ENCODE measurements around the gene CLEC4G. TPM values are rescaled to one million over a fixed set of nuclear protein-coding genes. Genes with fewer than 3 reads are reported as not detected.

CLEC4G gene
- polyA plus RNA-seq (2013, experiment 1 of 2): not detected
- polyA plus RNA-seq (2013, experiment 2 of 2): not detected

DNA sequence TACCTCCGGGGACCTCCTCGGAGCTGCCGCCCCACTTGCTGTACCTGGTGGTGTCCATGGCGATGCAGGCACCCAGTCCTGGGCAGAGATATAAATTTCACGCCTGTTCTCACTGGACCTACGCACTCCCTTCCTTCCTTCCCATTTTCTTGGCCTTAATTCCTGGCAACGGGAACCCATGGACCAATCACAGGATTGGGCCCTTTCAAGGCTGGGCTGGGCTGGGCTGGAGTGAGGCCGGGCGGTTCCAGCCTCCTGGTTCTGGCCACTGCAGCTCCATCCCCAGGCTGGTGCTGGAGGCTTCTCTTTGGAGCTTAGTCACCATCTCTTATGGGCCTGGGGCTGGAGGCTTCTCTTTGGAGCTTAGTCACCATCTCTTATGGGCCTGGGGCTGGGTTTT lies at the start of gene CLEC4G:
Gene CLEC4G, minus strand, starts transcription at position 66 of the 400 bp plus-strand sequence. Its CDS starts 8 bp downstream, at position 58.
- WGBS, 2 experiments (ENCODE audit: insufficient coverage in 2 of 2): 42 to 54% methylated on average over 9 of the region's 9 CpGs
- Histone ChIP-seq H3K36me3 (ENCODE audit: control insufficient read depth, insufficient read depth, low read length) (no peaks in the 10 kb centered on the region), H3K27ac (ENCODE audit: low read depth, low read length, severe bottlenecking) (no peak within 1 kb of the TSS), H3K4me3 (ENCODE audit: extremely low read depth, insufficient read depth, low read length, poor library complexity, severe bottlenecking) (no peak within 1 kb of the TSS), H3K4me1 (ENCODE audit: control insufficient read depth, insufficient read depth, low read length, poor library complexity, severe bottlenecking) (no peaks in the 10 kb centered on the region), H3K9me3 (ENCODE audit: control insufficient read depth, low read length) (no peaks in the 10 kb centered on the region)

- no peak overlapping the region for H3K27ac ChIP-seq (ENCODE audit: low read depth, low read length, severe bottlenecking)
- H3K4me3 ChIP-seq (ENCODE audit: extremely low read depth, insufficient read depth, low read length, poor library complexity, severe bottlenecking): no peak overlapping the region
- no peaks in the 10 kb centered on the region for H3K4me1 ChIP-seq (ENCODE audit: control insufficient read depth, insufficient read depth, low read length, poor library complexity, severe bottlenecking)
- no peaks in the 10 kb centered on the region for H3K9me3 ChIP-seq (ENCODE audit: control insufficient read depth, low read length)
- WGBS, 2 experiments (ENCODE audit: insufficient coverage in 2 of 2): 62 to 64% methylated on average over 11 to 12 of the region's 12 CpGs
- H3K36me3 ChIP-seq (ENCODE audit: control insufficient read depth, insufficient read depth, low read length): no peaks in the 10 kb centered on the region
Observed at GRCh38 chr19:7781157-7781556, 49.2 kb upstream of the CLEC4G start.

DNA sequence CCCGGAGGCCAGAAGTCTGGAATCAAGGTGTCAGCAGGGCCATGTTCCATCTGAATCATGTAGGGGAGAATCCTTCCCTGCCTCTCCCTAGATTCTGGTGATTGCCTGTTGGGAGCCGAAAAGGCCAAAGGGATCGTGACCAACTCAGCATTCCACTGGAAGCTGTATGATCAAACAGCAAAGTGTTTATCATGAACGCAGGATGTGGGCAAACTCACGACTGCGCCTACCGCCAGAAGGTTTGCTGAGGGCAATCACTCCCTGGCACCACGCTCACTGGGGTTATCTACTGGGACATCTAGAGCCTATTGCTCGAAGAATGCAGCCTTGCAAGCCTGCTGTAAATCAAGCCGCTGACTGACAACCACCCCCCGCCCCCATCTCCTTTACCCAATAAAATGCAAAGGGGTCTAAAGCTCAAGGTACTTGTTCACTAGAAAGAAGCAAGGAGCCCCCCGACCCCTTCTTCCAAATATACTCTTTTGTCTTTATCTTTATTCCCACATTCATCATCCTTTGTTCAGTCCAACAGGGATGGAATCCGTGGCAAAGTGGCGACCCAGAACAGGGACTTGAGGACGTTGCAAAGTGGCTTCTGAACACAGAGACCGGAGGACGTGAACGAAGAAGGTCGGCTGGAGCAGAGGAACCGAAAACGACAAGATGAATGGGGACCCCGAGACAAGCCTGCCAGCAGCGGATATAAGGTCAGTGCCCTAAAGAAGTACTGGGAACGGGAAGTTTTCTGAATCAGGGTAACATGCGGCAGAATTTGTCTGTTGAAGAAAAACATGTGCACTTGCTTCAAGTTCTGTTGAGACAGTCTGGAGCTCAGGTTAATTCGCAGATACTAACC lies 47.9 kb upstream of the CLEC4G start:
- no peak overlapping the region for H3K4me3 ChIP-seq (ENCODE audit: extremely low read depth, insufficient read depth, low read length, poor library complexity, severe bottlenecking)
- H3K27ac ChIP-seq (ENCODE audit: low read depth, low read length, severe bottlenecking): no peak overlapping the region
- no peaks in the 10 kb centered on the region for H3K4me1 ChIP-seq (ENCODE audit: control insufficient read depth, insufficient read depth, low read length, poor library complexity, severe bottlenecking)
- 81 to 82% methylated on average over 23 to 25 of the region's 26 CpGs for WGBS, 2 experiments (ENCODE audit: insufficient coverage in 2 of 2)
- H3K9me3 ChIP-seq (ENCODE audit: control insufficient read depth, low read length): no peaks in the 10 kb centered on the region
- no peaks in the 10 kb centered on the region for H3K36me3 ChIP-seq (ENCODE audit: control insufficient read depth, insufficient read depth, low read length)

DNA sequence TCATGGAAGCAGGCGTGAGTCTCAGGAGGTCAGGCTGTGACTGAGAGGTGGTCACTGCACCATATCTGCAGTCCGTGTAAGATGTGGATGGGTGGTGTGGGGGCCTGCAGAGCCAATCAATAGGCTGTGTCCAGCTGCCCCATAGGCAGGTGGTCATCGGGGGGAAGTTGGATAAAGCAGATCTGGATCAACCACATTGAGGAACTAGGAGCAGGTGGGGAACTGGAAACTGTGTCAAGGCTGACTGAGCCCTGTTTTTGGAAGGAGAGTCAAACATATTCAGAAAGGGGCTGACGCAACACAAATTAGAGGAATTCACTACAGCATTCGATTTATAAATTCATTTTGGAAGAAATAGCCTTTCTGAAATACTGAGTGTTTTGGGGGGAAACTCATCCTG lies 46.2 kb upstream of the CLEC4G start:
- no peak overlapping the region for H3K4me3 ChIP-seq (ENCODE audit: extremely low read depth, insufficient read depth, low read length, poor library complexity, severe bottlenecking)
- H3K9me3 ChIP-seq (ENCODE audit: control insufficient read depth, low read length): no peaks in the 10 kb centered on the region
- no peak overlapping the region for H3K27ac ChIP-seq (ENCODE audit: low read depth, low read length, severe bottlenecking)
- H3K36me3 ChIP-seq (ENCODE audit: control insufficient read depth, insufficient read depth, low read length): no peaks in the 10 kb centered on the region
- WGBS, 2 experiments (ENCODE audit: insufficient coverage in 2 of 2): 45 to 84% methylated on average over 3 of the region's 5 CpGs
- no peaks in the 10 kb centered on the region for H3K4me1 ChIP-seq (ENCODE audit: control insufficient read depth, insufficient read depth, low read length, poor library complexity, severe bottlenecking)

- H3K36me3 ChIP-seq (ENCODE audit: control insufficient read depth, insufficient read depth, low read length): no peaks in the 10 kb centered on the region
- no peaks in the 10 kb centered on the region for H3K9me3 ChIP-seq (ENCODE audit: control insufficient read depth, low read length)
- no peak overlapping the region for H3K27ac ChIP-seq (ENCODE audit: low read depth, low read length, severe bottlenecking)
- no peaks in the 10 kb centered on the region for H3K4me1 ChIP-seq (ENCODE audit: control insufficient read depth, insufficient read depth, low read length, poor library complexity, severe bottlenecking)
- WGBS, 2 experiments (ENCODE audit: insufficient coverage in 2 of 2): 86 to 89% methylated on average over 7 to 9 of the region's 9 CpGs
- no peak overlapping the region for H3K4me3 ChIP-seq (ENCODE audit: extremely low read depth, insufficient read depth, low read length, poor library complexity, severe bottlenecking)
Observed at GRCh38 chr19:7775761-7776160, 43.9 kb upstream of the CLEC4G start.

- Histone ChIP-seq H3K27ac (ENCODE audit: low read depth, low read length, severe bottlenecking) (no peak overlapping the region), H3K9me3 (ENCODE audit: control insufficient read depth, low read length) (no peaks in the 10 kb centered on the region), H3K4me3 (ENCODE audit: extremely low read depth, insufficient read depth, low read length, poor library complexity, severe bottlenecking) (no peak overlapping the region), H3K4me1 (ENCODE audit: control insufficient read depth, insufficient read depth, low read length, poor library complexity, severe bottlenecking) (no peaks in the 10 kb centered on the region), H3K36me3 (ENCODE audit: control insufficient read depth, insufficient read depth, low read length) (no peaks in the 10 kb centered on the region)
- WGBS, 2 experiments (ENCODE audit: insufficient coverage in 2 of 2): 91 to 98% methylated on average over 6 of the region's 9 CpGs
Observed at GRCh38 chr19:7773841-7774240, 41.9 kb upstream of the CLEC4G start.

- Histone ChIP-seq H3K4me1 (ENCODE audit: control insufficient read depth, insufficient read depth, low read length, poor library complexity, severe bottlenecking) (no peaks in the 10 kb centered on the region), H3K27ac (ENCODE audit: low read depth, low read length, severe bottlenecking) (no peak overlapping the region), H3K9me3 (ENCODE audit: control insufficient read depth, low read length) (no peaks in the 10 kb centered on the region), H3K36me3 (ENCODE audit: control insufficient read depth, insufficient read depth, low read length) (no peaks in the 10 kb centered on the region), H3K4me3 (ENCODE audit: extremely low read depth, insufficient read depth, low read length, poor library complexity, severe bottlenecking) (no peak overlapping the region)
- WGBS, 2 experiments (ENCODE audit: insufficient coverage in 2 of 2): 64 to 68% methylated on average over 4 to 5 of the region's 8 CpGs
Observed at GRCh38 chr19:7772752-7773291, 40.9 kb upstream of the CLEC4G start.

DNA sequence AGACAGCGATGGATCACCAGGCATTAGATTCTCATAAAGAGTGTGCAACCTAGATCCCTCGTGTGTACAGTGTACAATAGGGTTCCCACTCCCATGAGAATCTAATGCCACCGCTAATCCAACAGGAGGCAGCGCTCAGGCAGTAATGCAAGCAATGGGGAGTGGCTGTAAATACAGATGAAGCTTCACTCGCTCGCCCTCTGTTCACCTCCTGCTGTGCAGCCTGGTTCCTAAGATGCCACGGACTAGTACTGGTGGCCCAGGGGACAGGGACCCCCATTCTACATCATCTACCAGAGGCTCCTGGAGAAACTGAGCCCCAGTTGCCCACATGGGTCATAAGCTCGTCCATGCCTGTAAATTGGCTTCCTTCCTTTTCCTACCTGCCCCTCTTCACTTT lies 39.2 kb upstream of the CLEC4G start:
- WGBS, 2 experiments (ENCODE audit: insufficient coverage in 2 of 2): 64 to 66% methylated on average over 7 of the region's 8 CpGs
- Histone ChIP-seq H3K36me3 (ENCODE audit: control insufficient read depth, insufficient read depth, low read length) (no peaks in the 10 kb centered on the region), H3K9me3 (ENCODE audit: control insufficient read depth, low read length) (no peaks in the 10 kb centered on the region), H3K4me3 (ENCODE audit: extremely low read depth, insufficient read depth, low read length, poor library complexity, severe bottlenecking) (no peak overlapping the region), H3K27ac (ENCODE audit: low read depth, low read length, severe bottlenecking) (no peak overlapping the region), H3K4me1 (ENCODE audit: control insufficient read depth, insufficient read depth, low read length, poor library complexity, severe bottlenecking) (no peaks in the 10 kb centered on the region)

DNA sequence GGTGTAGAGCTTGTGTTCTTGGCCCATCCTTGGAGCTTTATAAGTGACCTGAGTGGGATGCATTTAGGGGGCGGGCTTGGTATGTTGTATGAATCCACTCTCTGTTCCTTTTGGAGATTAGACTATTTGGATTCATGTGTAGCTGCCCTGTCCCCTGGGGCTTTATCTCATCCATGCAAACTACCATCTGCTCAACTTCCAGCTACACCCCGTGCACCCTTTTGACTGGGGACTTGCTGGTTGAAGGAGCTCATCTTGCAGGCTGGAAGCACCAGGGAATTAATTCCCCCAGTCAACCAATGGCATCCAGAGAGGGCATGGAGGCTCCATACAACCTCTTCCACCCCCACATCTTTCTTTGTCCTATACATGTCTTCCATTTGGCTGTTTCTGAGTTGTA lies 37.3 kb upstream of the CLEC4G start:
- Histone ChIP-seq H3K27ac (ENCODE audit: low read depth, low read length, severe bottlenecking) (no peak overlapping the region), H3K9me3 (ENCODE audit: control insufficient read depth, low read length) (no peaks in the 10 kb centered on the region), H3K4me3 (ENCODE audit: extremely low read depth, insufficient read depth, low read length, poor library complexity, severe bottlenecking) (no peak overlapping the region), H3K36me3 (ENCODE audit: control insufficient read depth, insufficient read depth, low read length) (no peaks in the 10 kb centered on the region), H3K4me1 (ENCODE audit: control insufficient read depth, insufficient read depth, low read length, poor library complexity, severe bottlenecking) (no peaks in the 10 kb centered on the region)
- WGBS, 2 experiments (ENCODE audit: insufficient coverage in 2 of 2): 33 to 60% methylated on average over 1 of the region's 2 CpGs

DNA sequence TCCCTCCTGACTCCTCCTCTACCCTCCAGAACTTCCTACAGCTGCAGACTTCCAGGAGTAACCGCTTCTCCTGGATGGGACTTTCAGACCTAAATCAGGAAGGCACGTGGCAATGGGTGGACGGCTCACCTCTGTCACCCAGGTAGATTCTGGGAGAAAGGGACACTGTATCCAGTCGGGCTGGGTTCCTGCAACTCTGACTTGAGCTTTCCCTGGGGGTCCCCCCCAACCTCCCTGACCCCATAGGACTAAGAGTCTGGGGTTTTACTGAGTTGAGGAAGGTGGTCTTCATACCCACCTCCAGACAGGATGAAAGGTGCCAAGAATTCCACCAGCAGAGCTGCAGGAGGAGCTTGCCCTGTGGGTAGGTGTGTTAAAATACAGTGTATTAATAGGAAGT lies 35.6 kb upstream of the CLEC4G start:
- Histone ChIP-seq H3K4me1 (ENCODE audit: control insufficient read depth, insufficient read depth, low read length, poor library complexity, severe bottlenecking) (no peaks in the 10 kb centered on the region), H3K27ac (ENCODE audit: low read depth, low read length, severe bottlenecking) (no peak overlapping the region), H3K36me3 (ENCODE audit: control insufficient read depth, insufficient read depth, low read length) (no peaks in the 10 kb centered on the region), H3K9me3 (ENCODE audit: control insufficient read depth, low read length) (no peaks in the 10 kb centered on the region), H3K4me3 (ENCODE audit: extremely low read depth, insufficient read depth, low read length, poor library complexity, severe bottlenecking) (no peak overlapping the region)
- WGBS, 2 experiments (ENCODE audit: insufficient coverage in 2 of 2): 83 to 87% methylated on average over 1 to 3 of the region's 4 CpGs

- Histone ChIP-seq H3K9me3 (ENCODE audit: control insufficient read depth, low read length) (no peaks in the 10 kb centered on the region), H3K4me3 (ENCODE audit: extremely low read depth, insufficient read depth, low read length, poor library complexity, severe bottlenecking) (no peak overlapping the region), H3K27ac (ENCODE audit: low read depth, low read length, severe bottlenecking) (no peak overlapping the region), H3K36me3 (ENCODE audit: control insufficient read depth, insufficient read depth, low read length) (no peaks in the 10 kb centered on the region), H3K4me1 (ENCODE audit: control insufficient read depth, insufficient read depth, low read length, poor library complexity, severe bottlenecking) (no peaks in the 10 kb centered on the region)
- 76 to 91% methylated on average over 8 to 10 of the region's 11 CpGs for WGBS, 2 experiments (ENCODE audit: insufficient coverage in 2 of 2)
Observed at GRCh38 chr19:7766535-7766934, 34.6 kb upstream of the CLEC4G start.

Data from mesodermal cell (in vitro differentiated cells).